MM.1S (cell line): Measurements from ENCODE around the gene LMBRD1.

Source experiments
- DNase-seq: peaks from one replicate; pipeline ENCODE4 v3.0.0-alpha.2; 2015
- H2AFZ ChIP-seq: fragments of 300-600 bp; sonication (generic); 2 replicates; pipeline ENCODE4 v1.6.0; 2016; ENCODE audit warnings: antibody characterized with exemption, low read length
- H3F3A ChIP-seq: fragments of 300-600 bp; sonication (generic); 2 replicates; pipeline ENCODE4 v1.6.1; 2016; ENCODE audit warnings: mild to moderate bottlenecking, antibody characterized with exemption, low read length, moderate library complexity, mixed read lengths; ENCODE audit not compliant: insufficient read depth
- H3K27ac ChIP-seq: fragments of 300-600 bp; sonication (generic); 2 replicates; pipeline ENCODE4 v1.5.1; 2016; ENCODE audit warnings: mild to moderate bottlenecking, low read length
- H3K27me3 ChIP-seq: fragments of 300-600 bp; sonication (generic); replicated peaks from 2 replicates; pipeline ENCODE4 v1.6.0; 2016; ENCODE audit warnings: low read length; ENCODE audit not compliant: insufficient read depth
- H3K36me3 ChIP-seq: fragments of 300-600 bp; sonication (generic); replicated peaks from 2 replicates; pipeline ENCODE4 v1.6.1; 2016; ENCODE audit warnings: mild to moderate bottlenecking, low read length, mixed read lengths; ENCODE audit not compliant: insufficient read depth
- H3K4me1 ChIP-seq: fragments of 300-600 bp; sonication (generic); 2 replicates; pipeline ENCODE4 v1.6.1; 2016; ENCODE audit warnings: low read length, mixed read lengths
- H3K4me2 ChIP-seq: fragments of 300-600 bp; sonication (generic); 2 replicates; pipeline ENCODE4 v1.6.0; 2016; ENCODE audit warnings: low read depth, low read length
- H3K4me3 ChIP-seq: fragments of 300-600 bp; sonication (generic); 2 replicates; pipeline ENCODE4 v1.5.1; 2016; ENCODE audit warnings: low read length, mixed read lengths
- H3K79me2 ChIP-seq: fragments of 300-600 bp; sonication (generic); 2 replicates; pipeline ENCODE4 v1.6.1; 2016; ENCODE audit warnings: mixed run types, low read length, mixed read lengths
- H3K9ac ChIP-seq: fragments of 300-600 bp; sonication (generic); 2 replicates; pipeline ENCODE4 v1.6.1; 2016; ENCODE audit warnings: low read length, mixed read lengths
- H3K9me2 ChIP-seq: fragments of 300-600 bp; sonication (generic); replicated peaks from 2 replicates; pipeline ENCODE4 v1.6.1; 2016; ENCODE audit warnings: mild to moderate bottlenecking, low read length, mixed read lengths; ENCODE audit not compliant: insufficient read depth
- H3K9me3 ChIP-seq: fragments of 300-600 bp; sonication (generic); replicated peaks from 2 replicates; pipeline ENCODE4 v1.6.1; 2016; ENCODE audit warnings: mild to moderate bottlenecking, low read length, mixed read lengths; ENCODE audit not compliant: insufficient read depth
- H4K20me1 ChIP-seq: fragments of 300-600 bp; sonication (generic); 2 replicates; pipeline ENCODE4 v1.6.1; 2016; ENCODE audit warnings: mild to moderate bottlenecking, low read length, moderate library complexity, mixed read lengths; ENCODE audit not compliant: insufficient read depth
- EZH2 ChIP-seq: fragments of 300-600 bp; sonication (generic); optimal IDR thresholded peaks from 2 replicates; pipeline ENCODE3; 2017; ENCODE audit warnings: low read depth, mild to moderate bottlenecking, antibody characterized with exemption, low read length, mixed read lengths
- EZH2phosphoT487 ChIP-seq: fragments of 300-600 bp; sonication (generic); IDR thresholded peaks from 2 replicates; pipeline ENCODE4 v1.6.1; 2018; ENCODE audit warnings: antibody characterized with exemption, low read length
- TF ChIP-seq, protein P1 (sequence below): fragments of 300-600 bp; sonication (generic); IDR thresholded peaks from 2 replicates; pipeline ENCODE4 v1.5.1; 2016; ENCODE audit warnings: antibody characterized with exemption, low read length, mixed read lengths

LMBRD1 gene

DNA sequence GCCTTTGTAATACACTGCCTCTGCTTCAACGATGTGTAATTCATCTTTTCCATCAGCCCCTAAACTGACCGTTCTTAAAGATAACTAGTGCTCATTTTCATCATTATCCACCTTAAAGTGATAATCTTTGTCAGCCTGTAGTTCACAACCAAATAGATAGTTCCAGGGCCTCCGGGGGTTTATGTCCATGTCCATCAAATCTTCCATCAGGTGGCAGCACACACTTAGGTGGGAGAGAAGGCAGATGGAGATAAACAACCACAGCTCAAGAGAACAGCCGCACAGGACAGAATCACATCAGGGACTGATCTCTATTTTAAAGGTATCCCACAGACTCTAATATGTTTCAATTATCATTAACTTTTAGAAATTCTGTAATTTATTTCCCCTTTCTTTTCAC lies 90.9 kb downstream of the LMBRD1 start:
- TF ChIP-seq, protein P1, sequence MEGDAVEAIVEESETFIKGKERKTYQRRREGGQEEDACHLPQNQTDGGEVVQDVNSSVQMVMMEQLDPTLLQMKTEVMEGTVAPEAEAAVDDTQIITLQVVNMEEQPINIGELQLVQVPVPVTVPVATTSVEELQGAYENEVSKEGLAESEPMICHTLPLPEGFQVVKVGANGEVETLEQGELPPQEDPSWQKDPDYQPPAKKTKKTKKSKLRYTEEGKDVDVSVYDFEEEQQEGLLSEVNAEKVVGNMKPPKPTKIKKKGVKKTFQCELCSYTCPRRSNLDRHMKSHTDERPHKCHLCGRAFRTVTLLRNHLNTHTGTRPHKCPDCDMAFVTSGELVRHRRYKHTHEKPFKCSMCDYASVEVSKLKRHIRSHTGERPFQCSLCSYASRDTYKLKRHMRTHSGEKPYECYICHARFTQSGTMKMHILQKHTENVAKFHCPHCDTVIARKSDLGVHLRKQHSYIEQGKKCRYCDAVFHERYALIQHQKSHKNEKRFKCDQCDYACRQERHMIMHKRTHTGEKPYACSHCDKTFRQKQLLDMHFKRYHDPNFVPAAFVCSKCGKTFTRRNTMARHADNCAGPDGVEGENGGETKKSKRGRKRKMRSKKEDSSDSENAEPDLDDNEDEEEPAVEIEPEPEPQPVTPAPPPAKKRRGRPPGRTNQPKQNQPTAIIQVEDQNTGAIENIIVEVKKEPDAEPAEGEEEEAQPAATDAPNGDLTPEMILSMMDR, result no peak
- TF ChIP-seq EZH2phosphoT487, result no peak
- no peak for TF ChIP-seq EZH2
- H3K9me3 ChIP-seq, result no peaks in the 10 kb centered on the region
- no peak overlapping the region for H3K4me2 ChIP-seq
- H3F3A ChIP-seq, result no peaks in the 10 kb centered on the region
- no peak overlapping the region for H2AFZ ChIP-seq
- no peaks in the 10 kb centered on the region for H3K79me2 ChIP-seq
- no peaks in the 10 kb centered on the region for H3K4me1 ChIP-seq
- H4K20me1 ChIP-seq, result no peaks in the 10 kb centered on the region
- no peak overlapping the region for H3K4me3 ChIP-seq
- H3K27ac ChIP-seq, result no peak overlapping the region
- no peaks in the 10 kb centered on the region for H3K27me3 ChIP-seq
- no peaks in the 10 kb centered on the region for H3K9me2 ChIP-seq
- no peaks in the 10 kb centered on the region for H3K36me3 ChIP-seq
- DNase-seq, result no peak
- H3K9ac ChIP-seq, result no peak overlapping the region

DNA sequence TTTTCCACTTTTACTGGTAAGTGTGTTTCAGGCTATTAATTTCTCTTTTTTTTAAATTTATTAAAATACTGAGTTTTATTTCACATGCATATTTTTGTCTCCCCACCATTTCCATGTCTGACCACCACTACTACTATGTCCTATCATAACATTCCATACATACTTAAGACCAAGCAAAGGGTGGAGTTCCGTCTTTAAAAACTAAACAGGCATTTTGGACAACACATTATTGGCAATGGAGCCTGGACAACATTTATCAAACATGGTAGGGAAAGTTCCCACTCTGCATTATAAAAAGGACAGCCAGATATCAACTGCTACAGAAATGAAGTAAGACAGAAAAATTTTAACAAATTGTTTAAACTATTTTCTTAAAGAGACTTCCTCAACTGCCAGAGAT lies 91.9 kb downstream of the LMBRD1 start:
- H4K20me1 ChIP-seq, result no peaks in the 10 kb centered on the region
- TF ChIP-seq EZH2 (no peak), EZH2phosphoT487 (no peak)
- TF ChIP-seq, protein P1, result no peak
- H3K4me1 ChIP-seq, result no peaks in the 10 kb centered on the region
- no peak overlapping the region for H3K4me2 ChIP-seq
- DNase-seq, result no peak
- no peaks in the 10 kb centered on the region for H3K79me2 ChIP-seq
- no peak overlapping the region for H3K27ac ChIP-seq
- no peaks in the 10 kb centered on the region for H3F3A ChIP-seq
- H3K36me3 ChIP-seq, result no peaks in the 10 kb centered on the region
- no peak overlapping the region for H2AFZ ChIP-seq
- H3K27me3 ChIP-seq, result no peaks in the 10 kb centered on the region
- H3K9ac ChIP-seq, result no peak overlapping the region
- no peaks in the 10 kb centered on the region for H3K9me2 ChIP-seq
- H3K4me3 ChIP-seq, result no peak overlapping the region
- no peaks in the 10 kb centered on the region for H3K9me3 ChIP-seq

DNA sequence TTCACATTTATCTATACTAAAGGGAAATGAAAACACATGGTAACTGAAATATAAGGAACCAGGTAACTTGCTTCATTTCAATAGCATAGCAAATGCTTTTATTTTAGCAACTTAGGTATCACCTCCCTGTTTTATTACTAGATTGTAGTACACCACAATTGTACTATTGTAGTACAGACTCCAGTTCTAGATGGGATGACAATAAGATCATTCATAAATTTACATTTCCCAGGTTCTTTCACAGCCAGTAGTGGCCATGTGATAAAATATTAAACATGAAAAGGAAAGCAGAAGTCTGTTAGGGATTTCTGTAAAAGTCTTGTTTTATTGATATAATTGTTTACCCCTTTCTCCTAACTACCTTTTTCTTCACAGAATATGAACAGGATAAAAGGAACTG lies 97.2 kb downstream of the LMBRD1 start:
- no peak overlapping the region for H3K9ac ChIP-seq
- peaks cover 3% of the 10 kb centered on the region; the same call in 1 of the 2 replicates for H3K4me1 ChIP-seq
- H3K4me3 ChIP-seq, result no peak overlapping the region
- H3K9me3 ChIP-seq, result no peaks in the 10 kb centered on the region
- TF ChIP-seq, protein P1, result no peak
- TF ChIP-seq EZH2 (no peak), EZH2phosphoT487 (no peak)
- H3K9me2 ChIP-seq, result no peaks in the 10 kb centered on the region
- DNase-seq, result no peak
- H3K4me2 ChIP-seq, result no peak overlapping the region
- H2AFZ ChIP-seq, result no peak overlapping the region
- no peaks in the 10 kb centered on the region for H3F3A ChIP-seq
- no peaks in the 10 kb centered on the region for H3K27me3 ChIP-seq
- H3K79me2 ChIP-seq, result no peaks in the 10 kb centered on the region
- no peaks in the 10 kb centered on the region for H4K20me1 ChIP-seq
- H3K36me3 ChIP-seq, result 0 out of 2 replicates have a peak, but pooled peaks cover 4% of the 10 kb centered on the region
- H3K27ac ChIP-seq, result no peak overlapping the region
